Measurements from ENCODE around the gene ADK.

- no peak for TF ChIP-seq CTCF (IDR thresholded peaks at IDR 0.05; ENCODE audit: insufficient read depth, low read depth, low read length)
- TF ChIP-seq EZH2 (IDR thresholded peaks at IDR 0.05; ENCODE audit: insufficient read depth, low read length): no peak
Measured at GRCh38 chr10:74500026-74500704, 349.1 kb downstream of the ADK start.
